ENCODE results near the gene AATF.

- TF ChIP-seq CTCF (IDR thresholded peaks at IDR 0.05 in 4 of 5, conservative IDR thresholded peaks at IDR 0.05 in 1 of 5) (no peak), POLR2A (IDR thresholded peaks at IDR 0.05) (no peak)
These were observed 132.5 kb downstream of the AATF start for GRCh38 chr17:37081287-37081686.

Measured in gastrocnemius medialis (tissue), 4 donors.